Astrocyte (in vitro differentiated cells and primary cell): Measurements from ENCODE around the gene GMDS. TPM values are rescaled to one million over a fixed set of nuclear protein-coding genes. Genes with fewer than 3 reads are reported as not detected.

Source experiments
- DNase-seq: peaks from one replicate; pipeline ENCODE4 v3.0.0-alpha.2; 2010; ENCODE audit warnings: low read depth
- FAIRE-seq: peaks from 2 replicates; lab custom pipeline; 2011; peaks lifted over from hg19 to GRCh38; lab: Jason Lieb, UNC
- H2AFZ ChIP-seq: 2 replicates; pipeline ENCODE4 v1.6.0; 2012; ENCODE audit warnings: low read depth, low read length, inconsistent platforms
- H3K27ac ChIP-seq: 2 replicates; pipeline ENCODE4 v1.5.1; 2011; ENCODE audit warnings: low read depth, low read length, inconsistent platforms
- H3K27me3 ChIP-seq: 2 replicates; pipeline ENCODE4 v1.6.0; 2011; ENCODE audit warnings: low read length, inconsistent platforms; ENCODE audit not compliant: insufficient read depth
- H3K36me3 ChIP-seq: 2 replicates; pipeline ENCODE4 v1.5.1; 2011; ENCODE audit warnings: low read length, inconsistent platforms; ENCODE audit not compliant: insufficient read depth
- H3K4me1 ChIP-seq: 2 replicates; pipeline ENCODE4 v1.5.1; 2011; ENCODE audit warnings: low read length, inconsistent platforms; ENCODE audit not compliant: insufficient read depth
- H3K4me2 ChIP-seq: 2 replicates; pipeline ENCODE4 v1.6.0; 2012; ENCODE audit warnings: low read length, inconsistent platforms
- H3K4me3 ChIP-seq: 2 replicates; pipeline ENCODE4 v1.5.1; 2011; ENCODE audit warnings: low read depth, mild to moderate bottlenecking, low read length, inconsistent platforms; ENCODE audit not compliant: insufficient read depth
- H3K79me2 ChIP-seq: 2 replicates; pipeline ENCODE4 v1.6.0; 2012; ENCODE audit warnings: mild to moderate bottlenecking, low read length, inconsistent platforms; ENCODE audit not compliant: insufficient read depth
- H3K9ac ChIP-seq: 2 replicates; pipeline ENCODE4 v1.6.0; 2012; ENCODE audit warnings: mild to moderate bottlenecking, low read length, inconsistent platforms
- H3K9me3 ChIP-seq: 2 replicates; pipeline ENCODE4 v1.5.1; 2012; ENCODE audit warnings: low read depth, mild to moderate bottlenecking, low read length, inconsistent platforms; ENCODE audit not compliant: insufficient read depth
- H4K20me1 ChIP-seq: 2 replicates; pipeline ENCODE4 v1.6.0; 2012; ENCODE audit warnings: low read length, inconsistent platforms; ENCODE audit not compliant: insufficient read depth
- H3K27ac Mint-ChIP-seq: one replicate; pipeline ENCODE4 v1.8.0; 2021; ENCODE audit warnings: mild to moderate bottlenecking, mixed read lengths; ENCODE audit not compliant: unreplicated experiment
- H3K27me3 Mint-ChIP-seq: one replicate; pipeline ENCODE4 v1.8.0; 2021; ENCODE audit warnings: low read depth, mixed read lengths; ENCODE audit not compliant: unreplicated experiment
- H3K36me3 Mint-ChIP-seq: one replicate; pipeline ENCODE4 v1.8.0; 2021; ENCODE audit warnings: low read depth, mixed read lengths; ENCODE audit not compliant: unreplicated experiment
- H3K4me1 Mint-ChIP-seq: one replicate; pipeline ENCODE4 v1.8.0; 2021; ENCODE audit warnings: low read depth, mixed read lengths; ENCODE audit not compliant: unreplicated experiment
- H3K4me3 Mint-ChIP-seq: one replicate; pipeline ENCODE4 v1.8.0; 2021; ENCODE audit warnings: mild to moderate bottlenecking, moderate library complexity, mixed read lengths; ENCODE audit not compliant: unreplicated experiment
- H3K9me3 Mint-ChIP-seq: one replicate; pipeline ENCODE4 v1.8.0; 2021; ENCODE audit warnings: mild to moderate bottlenecking, mixed read lengths; ENCODE audit not compliant: unreplicated experiment
- CTCF ChIP-seq: IDR thresholded peaks from 2 replicates; pipeline ENCODE4 v1.5.1; 2011; ENCODE audit warnings: low read depth, mild to moderate bottlenecking, inconsistent platforms, low read length, moderate library complexity; ENCODE audit not compliant: insufficient read depth
- EZH2 ChIP-seq: IDR thresholded peaks from 2 replicates; pipeline ENCODE4 v1.6.1; 2012; ENCODE audit warnings: mild to moderate bottlenecking, low read length, inconsistent platforms; ENCODE audit not compliant: insufficient read depth
- total RNA-seq: library from RNA; stranded (reverse); gene quantifications from 2 replicates; pipeline ENCODE4 v1.2.1, GENCODE V29; 2021

GMDS gene
- total RNA-seq, 1 donor from 2014 or later = 9.4 TPM

GRCh38 chr6:2228392-2228791 lies 17.0 kb downstream of the GMDS start:
- no peaks in the 10 kb centered on the region for H3K4me1 Mint-ChIP-seq
- Histone ChIP-seq H3K9me3 (no peaks in the 10 kb centered on the region), H3K27ac (no peak overlapping the region), H3K79me2 (peaks cover 4% of the 10 kb centered on the region), H3K4me1 (peaks cover 6% of the 10 kb centered on the region), H3K4me3 (no peak overlapping the region), H3K27me3 (no peaks in the 10 kb centered on the region), H3K36me3 (no peaks in the 10 kb centered on the region), H4K20me1 (no peaks in the 10 kb centered on the region), H2AFZ (no peak overlapping the region), H3K4me2 (no peak overlapping the region), H3K9ac (no peak overlapping the region)
- H3K9me3 Mint-ChIP-seq = no peaks in the 10 kb centered on the region
- no peaks in the 10 kb centered on the region for H3K36me3 Mint-ChIP-seq
- H3K4me3 Mint-ChIP-seq = no peak overlapping the region
- H3K27ac Mint-ChIP-seq = no peak overlapping the region
- FAIRE-seq (no peak), DNase-seq (no peak)
- H3K27me3 Mint-ChIP-seq = no peaks in the 10 kb centered on the region
- no peak for TF ChIP-seq EZH2
- TF ChIP-seq CTCF = no peak

DNA sequence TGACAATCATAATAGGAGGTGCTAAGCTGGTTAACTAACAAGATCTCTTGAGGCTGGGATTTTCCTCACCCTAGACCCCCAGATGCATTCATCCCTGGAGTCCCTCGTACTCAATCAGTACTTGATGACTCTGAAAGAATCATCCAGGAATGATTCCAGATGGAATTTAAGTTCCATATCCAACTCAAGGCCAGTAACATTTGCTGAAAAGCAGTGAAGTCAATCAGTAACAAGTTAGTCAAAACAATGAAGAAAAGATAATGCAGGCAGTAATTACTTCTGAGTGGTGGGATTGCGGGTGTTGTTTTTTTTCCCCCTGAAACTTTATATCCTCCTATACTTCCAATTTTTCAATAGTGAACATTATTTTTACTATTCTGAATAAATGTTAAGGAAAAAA lies 18.6 kb downstream of the GMDS start:
- Histone ChIP-seq H3K9me3 (no peaks in the 10 kb centered on the region), H3K4me1 (peaks cover 6% of the 10 kb centered on the region), H2AFZ (no peak overlapping the region), H3K9ac (no peak overlapping the region), H3K4me3 (no peak overlapping the region), H3K27ac (no peak overlapping the region), H4K20me1 (no peaks in the 10 kb centered on the region), H3K27me3 (no peaks in the 10 kb centered on the region), H3K4me2 (no peak overlapping the region), H3K79me2 (peaks cover 4% of the 10 kb centered on the region), H3K36me3 (no peaks in the 10 kb centered on the region)
- no peaks in the 10 kb centered on the region for H3K9me3 Mint-ChIP-seq
- H3K4me1 Mint-ChIP-seq = no peaks in the 10 kb centered on the region
- no peak overlapping the region for H3K4me3 Mint-ChIP-seq
- no peak for DNase-seq
- H3K36me3 Mint-ChIP-seq = no peaks in the 10 kb centered on the region
- no peak for FAIRE-seq
- no peaks in the 10 kb centered on the region for H3K27me3 Mint-ChIP-seq
- H3K27ac Mint-ChIP-seq = no peak overlapping the region
- TF ChIP-seq EZH2 (no peak), CTCF (no peak)

- Histone ChIP-seq H3K4me1 (no peaks in the 10 kb centered on the region), H3K4me2 (peak overlapping the region; percentile 3), H3K9ac (no peak overlapping the region), H3K79me2 (peaks cover 4% of the 10 kb centered on the region), H4K20me1 (no peaks in the 10 kb centered on the region), H3K27me3 (no peaks in the 10 kb centered on the region), H3K9me3 (no peaks in the 10 kb centered on the region), H2AFZ (no peak overlapping the region), H3K36me3 (no peaks in the 10 kb centered on the region), H3K27ac (no peak overlapping the region), H3K4me3 (no peak overlapping the region)
- Mint-ChIP-seq H3K9me3 (no peaks in the 10 kb centered on the region), H3K36me3 (no peaks in the 10 kb centered on the region), H3K4me3 (no peak overlapping the region), H3K27me3 (no peaks in the 10 kb centered on the region), H3K27ac (no peak overlapping the region), H3K4me1 (no peaks in the 10 kb centered on the region)
- no peak for FAIRE-seq
- DNase-seq = no peak
- no peak for TF ChIP-seq CTCF
- TF ChIP-seq EZH2 = no peak
These were observed 19.7 kb downstream of the GMDS start for GRCh38 chr6:2225422-2226392.
